ENCODE measurements around the gene HMGCR.

GRCh38 chr5:75335486-75335885 lies 1.5 kb upstream of the HMGCR start:
- no peak for TF ChIP-seq POLR2A (IDR thresholded peaks at IDR 0.05)
- TF ChIP-seq CTCF (IDR thresholded peaks at IDR 0.05), result no peak
- TF ChIP-seq POLR2AphosphoS5 (IDR thresholded peaks at IDR 0.05), result no peak
